ENCODE measurements around the gene PRKAR2B. TPM values are rescaled to one million over a fixed set of nuclear protein-coding genes. Genes with fewer than 3 reads are reported as not detected.

The PRKAR2B gene
- polyA plus RNA-seq, 1 donor from 2014 or later: 297 TPM

GRCh38 chr7:107119376-107120105 lies 75.0 kb downstream of the PRKAR2B start:
- Histone ChIP-seq H2AFZ (ENCODE audit: low read depth, low read length) (no peak overlapping the region), H3K27me3 (ENCODE audit: insufficient read depth, low read depth, low read length) (no peaks in the 10 kb centered on the region), H3F3A (ENCODE audit: insufficient read depth, low read length, poor library complexity, severe bottlenecking) (no peaks in the 10 kb centered on the region), H3K4me2 (ENCODE audit: low read length) (no peak overlapping the region), H4K20me1 (ENCODE audit: insufficient read depth) (no peaks in the 10 kb centered on the region), H3K9me3 (ENCODE audit: low read length) (no peaks in the 10 kb centered on the region), H3K79me2 (replicated peaks; ENCODE audit: insufficient read depth, low read length) (peaks cover 19% of the 10 kb centered on the region), H3K9ac (ENCODE audit: low read length) (no peak overlapping the region), H3K4me3 (ENCODE audit: low read length) (no peak overlapping the region), H3K27ac (ENCODE audit: low read length) (no peak overlapping the region), H3K36me3 (ENCODE audit: insufficient read depth, low read length) (no peaks in the 10 kb centered on the region), H3K9me2 (ENCODE audit: insufficient read depth, low read length) (no peaks in the 10 kb centered on the region)
- no peak for TF ChIP-seq EP300 (conservative IDR thresholded peaks at IDR 0.05; ENCODE audit: poor library complexity, severe bottlenecking)
- TF ChIP-seq MXI1 (conservative IDR thresholded peaks at IDR 0.05; ENCODE audit: poor library complexity, severe bottlenecking): no peak
- TF ChIP-seq TAF1 (IDR thresholded peaks at IDR 0.05; ENCODE audit: low read depth): no peak
- no peak for TF ChIP-seq CTCF (IDR thresholded peaks at IDR 0.05; ENCODE audit: poor library complexity, severe bottlenecking)
- TF ChIP-seq EZH2 (IDR thresholded peaks at IDR 0.05; ENCODE audit: borderline replicate concordance, insufficient read depth, low read length, poor library complexity, severe bottlenecking): no peak
- TF ChIP-seq REST (IDR thresholded peaks at IDR 0.05; ENCODE audit: borderline replicate concordance): no peak
- TF ChIP-seq POLR2AphosphoS5 (IDR thresholded peaks at IDR 0.05): no peak
- no peak for TF ChIP-seq RAD21 (conservative IDR thresholded peaks at IDR 0.05)
- TF ChIP-seq SMC3 (conservative IDR thresholded peaks at IDR 0.05; ENCODE audit: poor library complexity): no peak

GRCh38 chr7:107122486-107122911 lies 78.0 kb downstream of the PRKAR2B start:
- Histone ChIP-seq H3K9me2 (ENCODE audit: insufficient read depth, low read length) (no peaks in the 10 kb centered on the region), H4K20me1 (ENCODE audit: insufficient read depth) (no peaks in the 10 kb centered on the region), H3K27me3 (ENCODE audit: insufficient read depth, low read depth, low read length) (no peaks in the 10 kb centered on the region), H3K79me2 (replicated peaks; ENCODE audit: insufficient read depth, low read length) (peaks cover 12% of the 10 kb centered on the region), H3K4me2 (ENCODE audit: low read length) (no peak overlapping the region), H3K27ac (ENCODE audit: low read length) (peak overlapping the region; percentile 0), H2AFZ (ENCODE audit: low read depth, low read length) (no peak overlapping the region), H3K9ac (ENCODE audit: low read length) (no peak overlapping the region), H3F3A (ENCODE audit: insufficient read depth, low read length, poor library complexity, severe bottlenecking) (no peaks in the 10 kb centered on the region), H3K9me3 (ENCODE audit: low read length) (no peaks in the 10 kb centered on the region), H3K4me3 (ENCODE audit: low read length) (no peak overlapping the region), H3K36me3 (ENCODE audit: insufficient read depth, low read length) (no peaks in the 10 kb centered on the region)
- TF ChIP-seq TAF1 (IDR thresholded peaks at IDR 0.05; ENCODE audit: low read depth): no peak
- TF ChIP-seq RAD21 (conservative IDR thresholded peaks at IDR 0.05): no peak
- TF ChIP-seq REST (IDR thresholded peaks at IDR 0.05; ENCODE audit: borderline replicate concordance): no peak
- TF ChIP-seq POLR2AphosphoS5 (IDR thresholded peaks at IDR 0.05): no peak
- TF ChIP-seq MXI1 (conservative IDR thresholded peaks at IDR 0.05; ENCODE audit: poor library complexity, severe bottlenecking): no peak
- TF ChIP-seq EZH2 (IDR thresholded peaks at IDR 0.05; ENCODE audit: borderline replicate concordance, insufficient read depth, low read length, poor library complexity, severe bottlenecking): no peak
- no peak for TF ChIP-seq EP300 (conservative IDR thresholded peaks at IDR 0.05; ENCODE audit: poor library complexity, severe bottlenecking)
- TF ChIP-seq SMC3 (conservative IDR thresholded peaks at IDR 0.05; ENCODE audit: poor library complexity): no peak
- TF ChIP-seq CTCF (IDR thresholded peaks at IDR 0.05; ENCODE audit: poor library complexity, severe bottlenecking): no peak
